Measurements from ENCODE around the gene ABCB4.

DNA sequence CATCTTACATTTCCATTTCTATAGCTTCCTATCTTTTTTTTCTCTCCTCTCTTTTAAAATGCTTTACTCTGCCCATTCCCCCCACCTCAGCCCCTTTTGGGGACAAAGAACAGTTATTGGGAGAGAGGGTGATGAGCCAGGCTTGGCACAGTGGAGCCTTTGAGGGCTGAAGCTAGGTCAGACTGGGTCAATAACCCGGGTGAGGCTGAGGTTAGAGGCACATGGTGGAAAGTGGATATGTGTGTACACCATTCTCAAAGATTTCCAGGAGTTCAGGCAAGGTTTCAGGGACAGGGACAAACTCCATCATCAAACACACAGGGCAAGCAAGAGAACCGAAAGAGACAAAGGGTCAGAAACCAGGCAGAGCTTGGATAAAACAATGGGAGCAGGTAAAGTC is 11.5 kb downstream of the ABCB4 start:
- TF ChIP-seq KDM5A (IDR thresholded peaks at IDR 0.05; ENCODE audit: low read length), result no peak
- no peak for TF ChIP-seq SUZ12 (IDR thresholded peaks at IDR 0.05; ENCODE audit: low read length)
- TF ChIP-seq, protein P1, sequence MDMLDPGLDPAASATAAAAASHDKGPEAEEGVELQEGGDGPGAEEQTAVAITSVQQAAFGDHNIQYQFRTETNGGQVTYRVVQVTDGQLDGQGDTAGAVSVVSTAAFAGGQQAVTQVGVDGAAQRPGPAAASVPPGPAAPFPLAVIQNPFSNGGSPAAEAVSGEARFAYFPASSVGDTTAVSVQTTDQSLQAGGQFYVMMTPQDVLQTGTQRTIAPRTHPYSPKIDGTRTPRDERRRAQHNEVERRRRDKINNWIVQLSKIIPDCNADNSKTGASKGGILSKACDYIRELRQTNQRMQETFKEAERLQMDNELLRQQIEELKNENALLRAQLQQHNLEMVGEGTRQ (IDR thresholded peaks at IDR 0.05; ENCODE audit: low read length), result no peak
- no peak for TF ChIP-seq GABPA (IDR thresholded peaks at IDR 0.05; ENCODE audit: borderline replicate concordance, insufficient read depth, low read length)
- no peak for TF ChIP-seq NANOG (IDR thresholded peaks at IDR 0.05; ENCODE audit: insufficient read depth, low read depth, low read length, poor library complexity, severe bottlenecking)
- TF ChIP-seq SIN3A (conservative IDR thresholded peaks at IDR 0.05 in 1 of 2, IDR thresholded peaks at IDR 0.05 in 1 of 2; ENCODE audit: low read depth in 1 of 2, low read length in 2 of 2), result no peak
- no peak for TF ChIP-seq POU5F1 (IDR thresholded peaks at IDR 0.05; ENCODE audit: low read depth, low read length)
- TF ChIP-seq, protein P2, sequence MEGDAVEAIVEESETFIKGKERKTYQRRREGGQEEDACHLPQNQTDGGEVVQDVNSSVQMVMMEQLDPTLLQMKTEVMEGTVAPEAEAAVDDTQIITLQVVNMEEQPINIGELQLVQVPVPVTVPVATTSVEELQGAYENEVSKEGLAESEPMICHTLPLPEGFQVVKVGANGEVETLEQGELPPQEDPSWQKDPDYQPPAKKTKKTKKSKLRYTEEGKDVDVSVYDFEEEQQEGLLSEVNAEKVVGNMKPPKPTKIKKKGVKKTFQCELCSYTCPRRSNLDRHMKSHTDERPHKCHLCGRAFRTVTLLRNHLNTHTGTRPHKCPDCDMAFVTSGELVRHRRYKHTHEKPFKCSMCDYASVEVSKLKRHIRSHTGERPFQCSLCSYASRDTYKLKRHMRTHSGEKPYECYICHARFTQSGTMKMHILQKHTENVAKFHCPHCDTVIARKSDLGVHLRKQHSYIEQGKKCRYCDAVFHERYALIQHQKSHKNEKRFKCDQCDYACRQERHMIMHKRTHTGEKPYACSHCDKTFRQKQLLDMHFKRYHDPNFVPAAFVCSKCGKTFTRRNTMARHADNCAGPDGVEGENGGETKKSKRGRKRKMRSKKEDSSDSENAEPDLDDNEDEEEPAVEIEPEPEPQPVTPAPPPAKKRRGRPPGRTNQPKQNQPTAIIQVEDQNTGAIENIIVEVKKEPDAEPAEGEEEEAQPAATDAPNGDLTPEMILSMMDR (IDR thresholded peaks at IDR 0.05; ENCODE audit: control extremely low read depth in 1 of 3, insufficient read depth in 1 of 3, low read depth in 1 of 3, low read length in 3 of 3), result no peak
